ENCODE measurements around the gene CD3E. TPM values are rescaled to one million over a fixed set of nuclear protein-coding genes. Genes with fewer than 3 reads are reported as not detected.

Gene CD3E
- total RNA-seq, 1 experiment from 2014 or later = not detected

- Mint-ChIP-seq H3K36me3 (ENCODE audit: insufficient read depth, unreplicated experiment) (peaks cover 15% of the 10 kb centered on the region), H3K27me3 (ENCODE audit: unreplicated experiment) (peaks cover 21% of the 10 kb centered on the region), H3K27ac (ENCODE audit: unreplicated experiment) (peak within 1 kb of the TSS; percentile 98), H3K4me3 (ENCODE audit: low read depth, unreplicated experiment) (peak within 1 kb of the TSS; percentile 85), H3K9me3 (ENCODE audit: low read depth, unreplicated experiment) (no peaks in the 10 kb centered on the region), H3K4me1 (ENCODE audit: low read depth, unreplicated experiment) (peaks cover 15% of the 10 kb centered on the region)
- DNase-seq = peak; percentile 87
- BruUV-seq (replicated peaks) = no TSS peak
- CTCF ChIA-PET = interaction anchor here (0.6 kb wide), 1 partner anchor 785 kb away, joined by 3 read pairs; no protein-coding TSS in a partner anchor
- intact Hi-C loops (cut with micrococcal nuclease; ENCODE audit: unreplicated experiment) = no loop called here
- no peak for TF ChIP-seq CTCF (IDR thresholded peaks at IDR 0.05; ENCODE audit: unreplicated experiment)
Observed at GRCh38 chr11:118359295-118359958, 54.9 kb downstream of the CD3E start, which contains the start of gene UBE4A. TSS of gene UBE4A (plus strand) at chr11:118359600. CDS start at chr11:118365081, 5,481 bp downstream.

- intact Hi-C loops (cut with micrococcal nuclease; ENCODE audit: unreplicated experiment) = no loop called here
- no peak for DNase-seq
- no peaks in the 10 kb centered on the region for H3K27me3 Mint-ChIP-seq (ENCODE audit: unreplicated experiment)
- H3K4me3 Mint-ChIP-seq (ENCODE audit: low read depth, unreplicated experiment) = no peak overlapping the region
- peaks cover 9% of the 10 kb centered on the region for H3K4me1 Mint-ChIP-seq (ENCODE audit: low read depth, unreplicated experiment)
- no peaks in the 10 kb centered on the region for H3K9me3 Mint-ChIP-seq (ENCODE audit: low read depth, unreplicated experiment)
- CTCF ChIA-PET = interaction anchor here (0.7 kb wide), 1 partner anchor 151 kb away, joined by 3 read pairs; no protein-coding TSS in a partner anchor
- H3K27ac Mint-ChIP-seq (ENCODE audit: unreplicated experiment) = no peak overlapping the region
- peaks cover 13% of the 10 kb centered on the region for H3K36me3 Mint-ChIP-seq (ENCODE audit: insufficient read depth, unreplicated experiment)
- TF ChIP-seq CTCF (IDR thresholded peaks at IDR 0.05; ENCODE audit: unreplicated experiment) = no peak
- BruUV-seq (replicated peaks) = no TSS peak
Observed at GRCh38 chr11:118364956-118365615, 60.6 kb downstream of the CD3E start.

Other genes starting within 250 kb of the CD3E start
- gene TMPRSS4, start 227.7 kb upstream of the CD3E start, total RNA-seq (2022) = 99.9 and 132 TPM in 2 replicates
- gene SMIM35, start 217.8 kb upstream of the CD3E start, total RNA-seq (2022) = not detected in 2 replicates
- gene SCN4B, start 151.9 kb upstream of the CD3E start, total RNA-seq (2022) = not detected in 2 replicates
- not detected in 2 replicates for gene SCN2B, start 128.1 kb upstream of the CD3E start, total RNA-seq (2022)
- 0.07 TPM in 1 of 2 replicates, not detected in the other for gene JAML, start 79.7 kb upstream of the CD3E start, total RNA-seq (2022)
- gene MPZL3, start 52.4 kb upstream of the CD3E start, total RNA-seq (2022) = 5.9 and 6.9 TPM in 2 replicates
- 69.6 and 81.7 TPM in 2 replicates for gene MPZL2, start 40.4 kb upstream of the CD3E start, total RNA-seq (2022)
- gene CD3D, start 38.0 kb downstream of the CD3E start, total RNA-seq (2022) = not detected in 2 replicates
- gene CD3G, start 39.6 kb downstream of the CD3E start, total RNA-seq (2022) = not detected in 2 replicates
- 28.8 and 30.8 TPM in 2 replicates for gene UBE4A, start 54.9 kb downstream of the CD3E start, total RNA-seq (2022)
- 145 and 151 TPM in 2 replicates for gene ATP5MG, start 96.9 kb downstream of the CD3E start, total RNA-seq (2022)
- gene KMT2A, start 131.8 kb downstream of the CD3E start, total RNA-seq (2022) = 58.1 and 61.8 TPM in 2 replicates
- 0.38 and 0.39 TPM in 2 replicates for gene TTC36, start 222.7 kb downstream of the CD3E start, total RNA-seq (2022)
- gene TMEM25, start 226.5 kb downstream of the CD3E start, total RNA-seq (2022) = 7.8 and 8.1 TPM in 2 replicates

Data from Calu3 (cell line).